ENCODE measurements around the gene HLA-A.

Gene HLA-A

DNA sequence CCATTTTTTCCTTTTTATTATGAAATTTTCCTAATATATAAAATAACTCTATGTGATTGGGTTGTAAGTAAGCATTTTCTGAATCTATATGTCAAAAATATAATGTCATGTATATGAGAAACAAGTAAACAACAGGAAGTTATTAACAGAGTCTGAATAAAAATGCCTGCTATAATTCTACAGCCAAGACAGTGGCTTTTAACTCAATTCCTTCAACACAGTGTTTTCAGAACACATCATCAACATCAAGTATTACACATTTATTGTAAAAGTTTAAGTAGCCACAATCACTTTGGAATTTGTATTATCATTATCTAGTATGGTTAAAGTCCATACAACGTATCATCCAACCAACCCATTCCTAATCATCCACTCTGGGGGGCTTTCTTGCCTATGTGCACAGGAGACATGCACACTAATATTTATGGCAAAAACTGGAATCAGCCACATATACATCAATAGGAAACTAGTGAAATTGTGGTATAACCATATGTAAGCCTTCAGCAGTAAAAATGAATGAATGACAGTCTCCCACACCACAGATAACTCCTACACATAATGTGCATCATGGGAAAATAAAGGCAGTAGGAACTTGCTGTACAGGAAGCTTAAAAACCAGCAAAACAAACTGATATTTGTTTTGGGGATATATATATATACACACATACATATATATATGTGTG lies 6.9 kb upstream of the HLA-A start:
- DNase-seq = no peak

DNA sequence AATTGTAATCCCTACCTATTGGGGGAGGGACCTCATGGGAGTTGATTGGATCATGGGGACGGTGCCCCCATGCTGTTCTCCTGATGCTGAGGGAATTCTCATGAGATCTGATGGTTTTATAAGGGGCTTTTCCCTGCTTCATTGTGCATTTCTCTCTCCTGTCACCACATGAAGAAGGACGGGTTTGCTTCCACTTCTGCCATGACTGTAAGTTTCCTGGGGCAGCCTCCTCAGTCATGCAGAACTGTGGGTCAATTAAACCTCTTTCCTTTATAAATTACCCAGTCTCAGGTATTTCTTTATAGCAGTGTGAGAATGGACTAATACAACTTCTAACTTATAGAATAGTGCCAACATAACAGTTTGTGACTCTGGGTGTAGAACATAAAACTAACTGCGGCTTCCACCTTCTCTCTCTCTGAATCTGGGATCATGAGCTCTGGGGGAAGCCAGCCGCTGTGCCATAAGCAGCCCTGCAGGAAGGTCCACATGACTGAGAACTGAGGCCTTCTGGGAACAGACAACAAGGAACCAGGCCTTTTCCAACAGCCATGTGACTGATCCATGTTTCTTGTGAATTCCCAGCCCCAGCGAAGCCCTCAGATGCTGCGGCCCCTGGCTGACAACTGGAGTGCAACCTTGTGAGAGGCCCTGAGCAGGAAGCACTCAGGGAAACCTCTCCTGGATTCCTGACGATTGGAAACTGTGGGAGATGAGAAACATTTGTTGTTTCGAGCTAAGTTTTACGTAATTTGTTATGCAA lies 3.4 kb upstream of the HLA-A start:
- DNase-seq = no peak

- no peak for DNase-seq
Measured at GRCh38 chr6:29941016-29941415, 1.3 kb upstream of the HLA-A start.

DNA sequence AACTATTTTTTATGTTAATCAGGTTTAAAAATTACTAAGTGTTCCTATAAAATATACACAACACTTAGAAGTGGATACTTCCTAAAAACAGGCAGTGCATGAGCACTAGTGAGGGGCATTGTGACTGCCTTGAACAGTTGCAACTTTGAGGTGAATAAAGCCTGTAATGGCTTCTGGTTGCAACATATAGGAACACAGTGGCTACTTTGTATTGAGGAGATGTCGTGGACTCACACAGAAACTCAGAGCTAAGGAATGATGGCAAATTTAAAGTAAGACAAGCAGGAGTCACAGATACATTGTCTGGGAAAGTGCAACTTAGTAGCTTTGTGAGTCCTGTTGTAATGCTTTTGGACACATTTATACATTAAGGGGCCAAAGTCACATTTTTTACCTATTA lies 861 bp upstream of the HLA-A start:
- no peak for DNase-seq

DNA sequence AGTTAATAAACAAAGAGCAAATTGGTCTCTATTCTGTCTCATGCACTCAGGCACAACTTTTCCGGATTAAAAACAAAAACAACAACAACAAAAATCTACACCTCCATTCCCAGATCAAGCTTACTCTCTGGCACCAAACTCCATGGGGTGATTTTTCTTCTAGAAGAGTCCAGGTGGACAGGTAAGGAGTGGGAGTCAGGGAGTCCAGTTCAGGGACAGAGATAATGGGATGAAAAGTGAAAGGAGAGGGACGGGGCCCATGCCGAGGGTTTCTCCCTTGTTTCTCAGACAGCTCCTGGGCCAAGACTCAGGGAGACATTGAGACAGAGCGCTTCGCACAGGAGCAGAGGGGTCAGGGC lies 437 bp upstream of the HLA-A start:
- no peak for DNase-seq

GRCh38 chr6:29943053-29943966 lies 978 bp downstream of the HLA-A start:
- DNase-seq = no peak

DNA sequence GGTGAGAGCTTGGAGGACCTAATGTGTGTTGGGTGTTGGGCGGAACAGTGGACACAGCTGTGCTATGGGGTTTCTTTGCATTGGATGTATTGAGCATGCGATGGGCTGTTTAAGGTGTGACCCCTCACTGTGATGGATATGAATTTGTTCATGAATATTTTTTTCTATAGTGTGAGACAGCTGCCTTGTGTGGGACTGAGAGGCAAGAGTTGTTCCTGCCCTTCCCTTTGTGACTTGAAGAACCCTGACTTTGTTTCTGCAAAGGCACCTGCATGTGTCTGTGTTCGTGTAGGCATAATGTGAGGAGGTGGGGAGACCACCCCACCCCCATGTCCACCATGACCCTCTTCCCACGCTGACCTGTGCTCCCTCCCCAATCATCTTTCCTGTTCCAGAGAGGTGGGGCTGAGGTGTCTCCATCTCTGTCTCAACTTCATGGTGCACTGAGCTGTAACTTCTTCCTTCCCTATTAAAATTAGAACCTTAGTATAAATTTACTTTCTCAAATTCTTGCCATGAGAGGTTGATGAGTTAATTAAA lies 3.0 kb downstream of the HLA-A start:
- no peak for DNase-seq

DNA sequence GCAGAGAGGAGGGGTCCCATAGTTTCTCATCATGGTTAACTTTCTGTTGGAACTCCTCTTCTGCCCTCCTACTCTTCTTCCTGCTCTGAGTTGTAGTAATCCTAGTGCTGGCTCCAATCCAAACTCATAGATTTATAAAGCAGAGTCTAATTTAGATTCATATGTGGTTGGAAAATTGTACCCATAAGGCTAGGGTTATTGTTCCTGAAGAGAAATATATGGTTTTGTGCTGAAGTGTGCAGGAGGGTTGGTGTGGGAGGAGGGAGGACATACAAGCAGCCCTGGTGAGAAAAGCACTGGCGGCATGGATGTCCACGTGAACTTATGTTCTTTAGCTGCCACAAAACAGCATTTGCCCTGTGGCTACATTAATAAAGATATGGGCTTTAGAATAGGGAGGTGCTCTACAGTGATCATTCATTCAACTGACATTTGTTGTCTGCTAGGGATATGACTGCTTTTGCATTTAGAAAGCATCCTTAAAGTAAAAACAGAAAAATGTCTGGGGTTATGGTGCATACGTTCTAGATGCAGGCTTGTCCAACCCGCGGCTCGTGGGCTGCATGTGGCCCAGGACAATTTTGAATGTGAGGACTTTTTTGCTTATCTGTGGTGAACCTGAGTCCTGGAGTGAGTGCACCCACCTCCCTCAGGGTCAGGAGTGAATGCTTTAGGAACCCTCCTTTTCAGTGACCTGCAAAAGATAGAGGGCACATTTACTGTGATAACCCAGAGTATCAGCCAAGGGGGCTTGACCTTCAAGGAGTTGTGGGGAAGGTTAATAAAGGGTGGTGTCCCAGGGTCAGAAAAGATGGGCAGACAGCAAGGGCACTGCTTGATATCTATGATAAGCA lies 4.1 kb downstream of the HLA-A start:
- no peak for DNase-seq

DNA sequence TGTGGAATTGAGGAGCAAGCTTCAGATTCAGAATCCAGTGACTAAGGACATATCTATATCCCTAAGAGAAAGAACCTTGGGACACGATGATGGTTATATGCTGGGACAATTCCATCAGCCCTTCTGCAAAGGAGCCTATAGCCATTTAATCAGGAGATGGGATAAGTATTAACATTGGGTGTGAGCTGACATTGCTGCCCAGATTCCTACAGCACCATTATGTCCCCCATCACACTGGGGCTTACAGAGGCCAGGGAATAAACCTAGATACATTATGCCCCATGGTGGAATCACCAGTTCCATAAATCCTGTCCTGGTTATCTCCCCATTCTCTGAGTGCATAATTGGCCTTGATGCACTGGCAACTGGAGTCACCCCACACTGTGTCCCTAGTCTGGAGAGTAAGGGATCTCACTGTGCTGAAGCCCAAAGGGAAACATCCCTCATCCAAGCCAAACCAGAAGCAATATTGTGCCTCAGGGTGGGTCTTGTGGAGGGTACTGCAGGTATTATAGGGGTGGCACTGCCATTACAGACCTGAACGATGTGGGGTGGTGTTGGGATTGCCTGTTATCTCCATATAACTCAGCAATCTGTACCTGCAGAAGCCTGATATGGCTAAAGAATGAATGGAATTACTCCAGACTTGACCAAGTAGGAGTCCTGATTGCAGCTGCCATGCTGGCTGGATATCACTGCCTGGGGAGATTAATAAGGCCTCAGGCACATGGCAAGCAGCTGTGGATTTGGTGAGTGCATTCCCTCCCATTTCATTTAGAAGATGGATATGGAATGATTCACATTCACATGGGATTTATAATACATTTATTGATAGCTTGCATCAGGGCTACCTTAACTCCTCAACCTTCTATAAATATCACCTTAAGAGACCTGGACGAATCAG lies 5.0 kb downstream of the HLA-A start:
- no peak for DNase-seq

DNA sequence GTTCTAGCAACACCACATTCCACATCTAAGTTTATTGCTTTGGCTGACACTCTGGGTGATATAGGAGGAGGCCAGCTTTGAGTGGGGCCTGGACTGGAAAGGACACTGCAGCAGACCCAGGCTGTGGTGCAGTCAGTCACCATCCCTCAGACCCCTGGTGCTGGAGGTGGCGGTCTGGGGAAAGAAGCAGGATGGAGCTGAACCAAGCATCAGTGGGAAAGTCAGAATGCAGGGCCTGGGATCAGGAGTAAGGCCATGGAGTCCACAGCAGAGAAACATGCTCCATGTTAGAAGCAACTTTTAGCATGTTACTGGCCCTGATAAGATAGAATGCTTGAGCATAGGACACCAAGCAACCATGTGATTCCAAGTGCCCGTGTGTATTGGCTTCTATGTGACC lies 5.9 kb downstream of the HLA-A start:
- no peak for DNase-seq

GRCh38 chr6:29949934-29950333 lies 7.6 kb downstream of the HLA-A start:
- DNase-seq = no peak

GRCh38 chr6:29951882-29952281 lies 9.6 kb downstream of the HLA-A start:
- DNase-seq = no peak

DNA sequence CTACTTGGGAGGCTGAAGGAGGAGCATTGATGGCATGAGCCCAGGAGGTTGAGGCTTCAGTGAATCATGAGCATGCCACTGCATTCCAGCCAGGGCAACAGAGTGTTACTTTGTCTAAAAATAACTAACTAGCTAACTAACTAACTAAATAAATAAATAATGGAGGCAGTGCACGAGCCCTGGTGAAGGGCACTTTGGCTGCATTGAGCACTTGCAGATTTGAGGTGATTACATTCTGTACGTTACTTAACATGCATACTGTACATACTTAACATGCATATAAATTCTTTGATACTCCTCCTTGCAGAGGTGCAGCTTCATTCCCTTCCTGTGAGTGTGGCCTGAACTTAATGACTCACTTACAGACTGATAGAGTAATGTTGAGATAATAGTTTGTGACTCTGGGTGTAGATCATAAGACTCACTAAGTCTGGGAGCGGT lies 10.7 kb downstream of the HLA-A start:
- DNase-seq = no peak

DNA sequence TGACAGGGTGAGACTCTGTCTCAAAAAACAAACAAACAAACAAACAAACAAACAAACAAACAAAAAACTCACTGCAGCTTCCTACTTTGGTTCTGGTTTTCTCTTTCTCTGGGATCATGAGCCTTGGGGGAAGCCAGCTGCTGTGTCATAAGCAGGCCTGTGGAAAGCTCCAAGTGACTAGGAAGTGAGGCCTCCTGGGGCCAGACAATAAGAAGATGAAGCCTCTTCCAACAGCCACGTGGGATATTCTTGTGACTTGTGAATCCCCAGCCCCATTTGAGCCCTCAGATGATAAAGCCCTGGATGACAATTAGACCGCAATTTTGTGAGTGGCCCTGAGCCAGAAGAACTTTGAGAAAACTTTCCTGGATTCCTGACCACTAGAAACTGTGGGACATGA lies 11.4 kb downstream of the HLA-A start:
- no peak for DNase-seq

- no peak for DNase-seq
Measured at GRCh38 chr6:29954272-29954671, 11.9 kb downstream of the HLA-A start.

GRCh38 chr6:29955783-29956182 lies 13.5 kb downstream of the HLA-A start:
- DNase-seq = no peak

DNA sequence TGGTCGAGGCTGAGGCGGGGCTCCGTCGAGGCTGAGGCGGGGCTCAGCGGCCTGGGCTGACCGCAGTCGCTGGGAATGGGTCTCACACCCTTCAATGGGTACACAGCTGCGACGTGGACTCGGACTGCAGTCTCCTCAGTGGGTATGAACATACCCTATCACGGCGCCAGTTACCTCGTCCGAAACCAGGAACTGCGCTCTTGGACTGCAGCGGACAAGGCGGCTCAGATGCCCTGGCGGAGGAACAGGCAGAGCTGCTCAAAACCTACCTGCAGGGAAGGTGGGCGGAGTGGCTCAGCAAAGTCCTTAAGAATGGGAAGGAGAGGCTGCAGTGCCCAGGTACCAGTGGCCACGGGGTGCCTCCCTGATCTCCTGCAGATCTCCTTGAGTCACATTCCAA lies 14.2 kb downstream of the HLA-A start:
- DNase-seq = no peak

GRCh38 chr6:29958046-29958445 lies 15.7 kb downstream of the HLA-A start:
- DNase-seq = no peak

- DNase-seq = no peak
Measured at GRCh38 chr6:29958921-29959320, 16.6 kb downstream of the HLA-A start.

DNA sequence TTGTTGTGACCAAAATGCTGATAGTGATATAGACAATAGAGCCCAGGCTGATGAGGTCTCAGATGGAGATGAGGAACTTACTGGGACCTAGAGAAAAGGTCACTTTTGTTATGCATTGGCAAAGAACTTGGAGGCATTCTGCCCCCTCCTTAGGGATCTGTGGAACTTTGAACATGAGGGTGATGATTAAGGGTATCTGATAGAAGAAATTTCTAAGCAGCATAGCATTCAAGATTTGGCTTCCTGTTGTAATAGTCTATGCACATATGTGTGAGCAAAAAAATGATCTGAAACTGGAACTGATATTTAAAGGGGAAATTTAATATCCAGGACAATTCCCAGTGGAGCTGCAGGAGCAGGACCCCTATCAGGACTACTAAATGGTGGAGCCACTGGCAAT lies 17.1 kb downstream of the HLA-A start:
- no peak for DNase-seq

DNA sequence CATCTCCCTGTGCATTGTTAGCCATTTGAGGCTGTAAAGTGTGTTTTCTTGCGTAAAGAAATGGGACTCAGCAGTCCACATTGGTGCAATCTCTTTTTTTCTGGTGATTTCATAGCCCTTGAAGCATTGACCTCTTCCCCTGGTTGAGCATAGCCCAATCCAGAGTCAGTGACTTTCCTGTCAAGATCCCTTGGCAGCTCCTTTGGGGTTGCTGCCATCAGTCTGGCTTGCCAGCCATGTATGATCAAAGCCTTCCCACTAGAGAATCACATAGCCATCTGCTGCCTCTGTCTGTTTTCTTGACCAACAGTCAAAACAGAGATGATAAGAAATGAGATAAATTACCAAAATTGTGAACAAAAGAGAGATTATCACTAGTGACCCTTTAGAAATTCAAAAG lies 19.6 kb downstream of the HLA-A start:
- no peak for DNase-seq
